GM18951 (cell line): ENCODE results near the gene NSRP1.
"Not testable (repeated sequence)": the region's sequence is repeated elsewhere in the genome, so short reads cannot be mapped to it uniquely, and the experiment has no call there.

Experiments used
- POLR2A ChIP-seq: IDR thresholded peaks from 4 replicates; pipeline ENCODE4 v1.6.1; 2011; ENCODE audit warnings: mild to moderate bottlenecking; ENCODE audit not compliant: insufficient read length, insufficient read depth; ENCODE audit errors: extremely low read depth
- in situ Hi-C: fragments of 300-500 bp; cut with MboI; formaldehyde crosslinking; loops from one replicate; pipeline ENCODE4 v1.12.0; 2022; ENCODE audit warnings: low sequenced_read_pairs, mixed read lengths, inconsistent platforms; ENCODE audit not compliant: unreplicated experiment

Gene NSRP1

GRCh38 chr17:30134551-30134950, 17.9 kb downstream of the NSRP1 start:
- in situ Hi-C loops: no loop called here
- no peak for TF ChIP-seq POLR2A

- TF ChIP-seq POLR2A: no peak
- in situ Hi-C loops: no loop called here
Observed at GRCh38 chr17:30137158-30137557, 20.5 kb downstream of the NSRP1 start.

- in situ Hi-C loops: not testable (repeated sequence)
Observed at GRCh38 chr17:30147860-30148259, 31.2 kb downstream of the NSRP1 start.

GRCh38 chr17:30148376-30148775, 31.8 kb downstream of the NSRP1 start:
- in situ Hi-C loops: no loop called here
- no peak for TF ChIP-seq POLR2A

- TF ChIP-seq POLR2A: no peak
Observed at GRCh38 chr17:30151471-30151870, 34.9 kb downstream of the NSRP1 start.

GRCh38 chr17:30153463-30153862, 36.8 kb downstream of the NSRP1 start:
- no peak for TF ChIP-seq POLR2A
- in situ Hi-C loops: no loop called here

More at GRCh38 chr17:30151471-30151870, 34.9 kb downstream of the NSRP1 start:
- in situ Hi-C loops: no loop called here

GRCh38 chr17:30155389-30155788, 38.8 kb downstream of the NSRP1 start:
- no peak for TF ChIP-seq POLR2A
- in situ Hi-C loops: no loop called here

- in situ Hi-C loops: no loop called here
- no peak for TF ChIP-seq POLR2A
Observed at GRCh38 chr17:30158896-30159625, 42.4 kb downstream of the NSRP1 start.

GRCh38 chr17:30160419-30161172, 44.0 kb downstream of the NSRP1 start:
- TF ChIP-seq POLR2A: no peak
- in situ Hi-C loops: no loop called here

- in situ Hi-C loops: no loop called here
Observed at GRCh38 chr17:30161601-30162000, 45.0 kb downstream of the NSRP1 start.

GRCh38 chr17:30164531-30164930, 47.9 kb downstream of the NSRP1 start:
- TF ChIP-seq POLR2A: no peak
- in situ Hi-C loops: no loop called here

More at GRCh38 chr17:30161601-30162000, 45.0 kb downstream of the NSRP1 start:
- TF ChIP-seq POLR2A: no peak

- in situ Hi-C loops: no loop called here
- TF ChIP-seq POLR2A: no peak
Observed at GRCh38 chr17:30165147-30165546, 48.5 kb downstream of the NSRP1 start.

- in situ Hi-C loops: no loop called here
- no peak for TF ChIP-seq POLR2A
Observed at GRCh38 chr17:30165960-30166359, 49.3 kb downstream of the NSRP1 start.

- in situ Hi-C loops: no loop called here
- no peak for TF ChIP-seq POLR2A
Observed at GRCh38 chr17:30170415-30170987, 53.9 kb downstream of the NSRP1 start.
